HCT116 (cell line): ENCODE data around the gene C5orf46.
A peak's percentile ranks its signal among the peaks of the same experiment; 100 is the strongest.

Experiments
- CTCF ChIP-seq, 3 experiments: fragments of 200-600 bp in 1 of 3; sonication (generic) in 1 of 3; IDR thresholded peaks in 2 of 3; conservative IDR thresholded peaks in 1 of 3; 2 replicates each; pipeline ENCODE4 v1.5.1; 2012 to 2017; ENCODE audit warnings: low read depth in 2 of 3, low read length in 2 of 3, antibody characterized with exemption in 1 of 3, borderline replicate concordance in 1 of 3, control low read depth in 1 of 3, mild to moderate bottlenecking in 1 of 3, mixed read lengths in 1 of 3, mixed run types in 1 of 3, moderate library complexity in 1 of 3; ENCODE audit not compliant: insufficient read depth in 1 of 3
- POLR2AphosphoS5 ChIP-seq: IDR thresholded peaks from 2 replicates; pipeline ENCODE4 v1.6.1; 2011; ENCODE audit warnings: mild to moderate bottlenecking, low read depth, low read length, moderate library complexity
- TF ChIP-seq, protein P1 (sequence below): IDR thresholded peaks from 2 replicates; pipeline ENCODE4 v1.6.1; 2012

GRCh38 chr5:147879784-147880183 lies 26.6 kb downstream of the C5orf46 start:
- TF ChIP-seq POLR2AphosphoS5 (no peak), CTCF (IDR thresholded peaks at IDR 0.05 in 2 of 3, conservative IDR thresholded peaks at IDR 0.05 in 1 of 3; ENCODE audit: borderline replicate concordance in 1 of 3, insufficient read depth in 1 of 3, low read depth in 2 of 3, low read length in 2 of 3) (0 out of 6 replicates have a peak, but pooled peaks of 1 of the 3 experiments have one; percentile 8)
- TF ChIP-seq, protein P1, sequence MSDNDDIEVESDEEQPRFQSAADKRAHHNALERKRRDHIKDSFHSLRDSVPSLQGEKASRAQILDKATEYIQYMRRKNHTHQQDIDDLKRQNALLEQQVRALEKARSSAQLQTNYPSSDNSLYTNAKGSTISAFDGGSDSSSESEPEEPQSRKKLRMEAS, result no peak
